Effector memory CD4-positive, alpha-beta T cell (primary cell): ENCODE measurements around the gene CD93.

Experiments used
- DNase-seq, 3 donors: peaks; one replicate each; pipeline ENCODE4 v3.0.0-alpha.2; 2020
- H3K27ac ChIP-seq: 2 replicates; pipeline ENCODE4 v1.7.0; 2013; ENCODE audit warnings: mild to moderate bottlenecking, low read length, moderate library complexity; ENCODE audit not compliant: insufficient read depth, poor library complexity, severe bottlenecking
- H3K27me3 ChIP-seq: replicated peaks from 2 replicates; pipeline ENCODE4 v1.7.0; 2013; ENCODE audit warnings: mild to moderate bottlenecking, low read length; ENCODE audit not compliant: insufficient read depth, control insufficient read depth, poor library complexity, severe bottlenecking
- H3K36me3 ChIP-seq: 2 replicates; pipeline ENCODE4 v1.7.0; 2013; ENCODE audit warnings: mild to moderate bottlenecking, low read length, moderate library complexity; ENCODE audit not compliant: control insufficient read depth, insufficient read depth
- H3K4me1 ChIP-seq: 2 replicates; pipeline ENCODE4 v1.7.0; 2013; ENCODE audit warnings: low read length, mild to moderate bottlenecking; ENCODE audit not compliant: control insufficient read depth, insufficient read depth, poor library complexity, severe bottlenecking
- H3K4me3 ChIP-seq: 2 replicates; pipeline ENCODE4 v1.7.0; 2013; ENCODE audit warnings: low read length, low read depth, mild to moderate bottlenecking; ENCODE audit not compliant: insufficient read depth, poor library complexity, severe bottlenecking
- H3K9me3 ChIP-seq: 2 replicates; pipeline ENCODE4 v1.7.0; 2013; ENCODE audit warnings: mild to moderate bottlenecking, low read length, moderate library complexity; ENCODE audit not compliant: control insufficient read depth

Gene CD93

DNA sequence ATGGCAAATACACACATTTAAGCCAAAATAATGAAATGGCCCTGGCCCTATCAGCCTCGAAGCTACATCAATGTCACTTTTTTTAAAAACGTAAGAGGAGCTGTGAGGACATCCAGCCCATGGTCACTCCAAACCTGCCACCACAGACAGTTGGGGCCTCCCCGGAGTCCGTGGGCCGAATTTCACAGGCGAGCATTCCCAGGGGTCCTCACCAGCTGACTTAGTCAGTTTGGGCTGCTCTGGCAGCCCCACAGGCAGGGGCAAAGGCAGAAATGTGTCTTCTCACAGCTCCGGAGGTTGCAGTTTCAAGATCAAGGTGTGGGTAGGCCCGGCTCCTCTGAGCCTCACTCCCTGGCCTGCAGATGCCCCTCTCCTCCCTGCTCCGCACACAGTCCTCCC, 25.8 kb upstream of the CD93 start:
- Histone ChIP-seq H3K4me1 (no peaks in the 10 kb centered on the region), H3K36me3 (no peaks in the 10 kb centered on the region), H3K27me3 (no peaks in the 10 kb centered on the region), H3K9me3 (no peaks in the 10 kb centered on the region), H3K4me3 (no peak overlapping the region), H3K27ac (no peak overlapping the region)
- DNase-seq = no peak

GRCh38 chr20:23111307-23111943, 25.3 kb upstream of the CD93 start:
- H3K9me3 ChIP-seq = no peaks in the 10 kb centered on the region
- H3K27ac ChIP-seq = no peak overlapping the region
- H3K36me3 ChIP-seq = no peaks in the 10 kb centered on the region
- H3K4me1 ChIP-seq = no peaks in the 10 kb centered on the region
- DNase-seq = no peak
- no peak overlapping the region for H3K4me3 ChIP-seq
- H3K27me3 ChIP-seq = no peaks in the 10 kb centered on the region

- no peaks in the 10 kb centered on the region for H3K27me3 ChIP-seq
- no peak for DNase-seq
- H3K36me3 ChIP-seq = no peaks in the 10 kb centered on the region
- H3K27ac ChIP-seq = no peak overlapping the region
- H3K4me1 ChIP-seq = no peaks in the 10 kb centered on the region
- H3K9me3 ChIP-seq = no peaks in the 10 kb centered on the region
- no peak overlapping the region for H3K4me3 ChIP-seq
Observed at GRCh38 chr20:23108871-23109270, 22.7 kb upstream of the CD93 start.

DNA sequence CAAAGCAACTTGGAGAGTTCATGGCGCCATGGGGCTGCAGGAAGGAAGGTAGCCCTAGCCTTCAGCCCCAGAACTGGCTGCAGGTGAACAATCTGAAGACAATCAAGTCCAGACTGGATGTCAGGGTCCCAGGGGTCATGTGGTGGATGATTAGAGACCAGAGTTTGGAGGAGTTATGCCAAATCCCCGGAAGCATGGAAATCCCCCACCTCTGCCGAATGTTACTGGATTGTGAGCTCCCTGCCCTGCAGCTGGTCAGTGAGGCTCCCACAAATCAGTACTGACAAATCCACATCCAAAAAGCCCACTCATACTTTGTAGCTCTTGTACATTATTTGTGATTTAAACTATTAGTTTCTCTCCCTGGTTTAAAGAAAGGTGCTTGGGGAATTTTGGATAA, 21.3 kb upstream of the CD93 start:
- no peaks in the 10 kb centered on the region for H3K9me3 ChIP-seq
- H3K27me3 ChIP-seq = no peaks in the 10 kb centered on the region
- DNase-seq = no peak
- H3K4me1 ChIP-seq = no peaks in the 10 kb centered on the region
- no peak overlapping the region for H3K4me3 ChIP-seq
- H3K36me3 ChIP-seq = no peaks in the 10 kb centered on the region
- H3K27ac ChIP-seq = no peak overlapping the region

DNA sequence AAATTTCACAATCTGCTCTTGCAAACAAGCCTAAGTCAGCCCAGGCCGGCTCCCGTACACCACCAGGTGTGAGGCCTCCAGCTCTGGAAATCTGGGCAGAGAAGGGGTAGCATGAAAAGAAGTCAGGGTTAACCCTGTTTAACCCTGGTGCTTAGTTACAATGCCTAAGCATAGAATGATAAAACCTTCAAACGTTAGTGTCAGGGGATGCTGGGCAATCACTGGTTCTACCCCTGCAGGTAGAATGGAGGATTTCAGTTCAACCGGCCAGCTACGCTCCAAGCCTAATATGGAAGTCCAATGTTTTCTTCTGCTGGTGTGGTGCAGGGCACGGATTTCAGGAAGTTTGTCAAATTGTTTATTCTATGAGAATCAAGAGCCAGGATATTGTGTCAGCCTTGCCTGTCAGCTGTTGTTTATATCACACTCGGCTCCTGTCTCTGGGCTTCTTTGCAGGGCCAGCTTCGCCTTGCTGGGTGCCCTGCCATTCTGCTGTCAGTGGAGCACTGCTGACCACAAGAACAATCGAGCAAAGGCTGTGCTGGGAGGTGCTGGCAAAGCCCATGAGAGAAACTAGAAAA, 20.2 kb upstream of the CD93 start:
- Histone ChIP-seq H3K27ac (no peak overlapping the region), H3K36me3 (no peaks in the 10 kb centered on the region), H3K9me3 (no peaks in the 10 kb centered on the region), H3K4me3 (no peak overlapping the region), H3K27me3 (no peaks in the 10 kb centered on the region), H3K4me1 (no peaks in the 10 kb centered on the region)
- DNase-seq = no peak

GRCh38 chr20:23105193-23105592, 19.1 kb upstream of the CD93 start:
- Histone ChIP-seq H3K27ac (no peak overlapping the region), H3K4me3 (no peak overlapping the region), H3K36me3 (no peaks in the 10 kb centered on the region)

GRCh38 chr20:23103284-23104018, 17.3 kb upstream of the CD93 start:
- Histone ChIP-seq H3K4me3 (no peak overlapping the region), H3K27ac (no peak overlapping the region)
- no peak for DNase-seq

More at GRCh38 chr20:23105193-23105592, 19.1 kb upstream of the CD93 start:
- Histone ChIP-seq H3K27me3 (no peaks in the 10 kb centered on the region), H3K4me1 (no peaks in the 10 kb centered on the region), H3K9me3 (no peaks in the 10 kb centered on the region)
- no peak for DNase-seq

GRCh38 chr20:23101696-23102406, 15.7 kb upstream of the CD93 start:
- H3K4me1 ChIP-seq = no peaks in the 10 kb centered on the region
- H3K9me3 ChIP-seq = no peaks in the 10 kb centered on the region
- DNase-seq = no peak
- no peak overlapping the region for H3K4me3 ChIP-seq
- no peak overlapping the region for H3K27ac ChIP-seq
- H3K36me3 ChIP-seq = no peaks in the 10 kb centered on the region
- H3K27me3 ChIP-seq = no peaks in the 10 kb centered on the region

More at GRCh38 chr20:23103284-23104018, 17.3 kb upstream of the CD93 start:
- no peaks in the 10 kb centered on the region for H3K4me1 ChIP-seq
- H3K9me3 ChIP-seq = no peaks in the 10 kb centered on the region
- H3K36me3 ChIP-seq = no peaks in the 10 kb centered on the region
- no peaks in the 10 kb centered on the region for H3K27me3 ChIP-seq

- Histone ChIP-seq H3K4me3 (no peak overlapping the region), H3K27ac (no peak overlapping the region), H3K27me3 (no peaks in the 10 kb centered on the region), H3K4me1 (no peaks in the 10 kb centered on the region), H3K9me3 (no peaks in the 10 kb centered on the region), H3K36me3 (no peaks in the 10 kb centered on the region)
- DNase-seq = no peak
Observed at GRCh38 chr20:23100720-23101107, 14.6 kb upstream of the CD93 start.
